ENCODE measurements around the gene GPX5. TPM values are rescaled to one million over a fixed set of nuclear protein-coding genes. Genes with fewer than 3 reads are reported as not detected.
"Not testable (repeated sequence)": the region's sequence is repeated elsewhere in the genome, so short reads cannot be mapped to it uniquely, and the experiment has no call there.

GPX5 gene, protein sequence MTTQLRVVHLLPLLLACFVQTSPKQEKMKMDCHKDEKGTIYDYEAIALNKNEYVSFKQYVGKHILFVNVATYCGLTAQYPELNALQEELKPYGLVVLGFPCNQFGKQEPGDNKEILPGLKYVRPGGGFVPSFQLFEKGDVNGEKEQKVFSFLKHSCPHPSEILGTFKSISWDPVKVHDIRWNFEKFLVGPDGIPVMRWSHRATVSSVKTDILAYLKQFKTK
- total RNA-seq: not detected in 2 replicates

DNA sequence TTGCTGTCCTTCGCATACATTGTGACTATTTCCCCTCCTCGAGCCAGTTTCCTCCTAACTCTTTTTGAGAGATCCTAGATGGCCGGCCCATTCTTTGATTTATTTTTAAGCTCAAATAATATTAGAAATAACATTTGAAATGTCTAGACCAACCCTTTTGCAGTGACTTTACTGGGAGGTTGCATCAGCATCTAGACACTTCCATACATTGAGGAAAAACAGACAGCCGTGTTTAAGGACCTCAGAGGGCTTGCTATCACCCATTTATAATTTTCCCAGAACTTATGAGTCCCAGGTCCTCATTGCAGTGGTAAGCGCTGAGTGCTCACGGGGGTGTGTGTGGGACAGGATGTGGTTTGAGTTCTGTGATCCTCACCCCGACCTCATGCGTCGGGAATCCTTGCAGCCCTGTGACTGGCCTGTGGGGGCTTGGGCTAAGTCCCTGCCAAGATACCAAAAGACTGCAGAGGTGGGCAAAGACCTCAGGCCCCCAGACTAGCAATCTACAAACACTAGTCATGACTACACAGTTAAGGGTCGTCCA, at the start of gene GPX5:
TSS of gene GPX5 (plus strand) at position 386 of the 544 bp plus-strand sequence. CDS start at position 519, 133 bp downstream.
- DNase-seq (ENCODE audit: low read depth, low spot score): no peak

DNA sequence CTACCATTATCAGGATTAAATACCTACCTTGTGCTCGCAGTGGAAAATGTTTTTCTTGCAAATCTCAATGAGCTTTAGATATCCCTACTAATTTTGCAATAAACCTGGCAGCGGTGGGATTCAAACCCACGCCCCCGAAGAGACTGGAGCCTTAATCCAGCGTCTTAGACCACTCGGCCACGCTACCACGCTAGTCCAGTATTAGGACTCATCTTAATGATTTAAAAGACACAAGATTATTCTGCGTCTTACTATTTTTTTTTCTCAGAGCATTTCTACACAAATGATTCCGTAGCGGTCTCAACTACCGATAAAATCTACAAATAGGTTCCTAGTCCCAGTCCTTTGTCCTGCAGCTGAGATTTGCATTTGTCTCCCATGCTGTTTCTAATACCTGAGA, 47.2 kb upstream of the GPX5 start:
- DNase-seq (ENCODE audit: low read depth, low spot score): no peak

DNA sequence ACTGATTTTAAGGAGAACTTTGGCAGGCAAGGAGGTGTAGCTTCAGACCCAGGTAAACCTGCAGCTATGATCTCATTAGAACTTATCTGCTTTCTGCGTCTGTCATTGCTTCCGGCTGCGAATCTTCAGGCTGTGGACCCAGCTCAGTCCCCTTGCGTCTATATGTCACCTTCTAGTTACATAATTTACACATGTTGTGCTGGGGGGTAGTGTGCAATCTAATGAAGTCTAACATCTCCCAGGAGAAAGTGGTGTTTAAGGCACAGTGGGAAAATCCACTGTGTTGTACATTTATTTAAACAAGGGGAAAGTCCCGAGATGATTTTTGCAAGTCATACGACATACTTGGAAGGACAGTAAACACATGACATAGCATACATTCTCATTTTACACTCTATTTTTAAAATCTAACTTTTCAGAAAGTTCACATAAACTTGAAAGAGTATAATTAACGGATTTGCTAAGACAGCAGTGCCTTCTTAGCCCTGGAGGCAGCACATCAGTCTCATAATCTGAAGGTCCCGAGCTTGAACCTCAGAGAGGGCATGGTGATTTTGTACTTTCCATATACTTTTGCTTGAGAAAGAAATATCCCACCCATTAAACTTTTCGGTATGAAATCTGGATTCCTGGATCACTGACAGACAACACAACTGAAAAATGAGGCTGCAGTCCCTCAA, 45.3 kb upstream of the GPX5 start:
- DNase-seq (ENCODE audit: low read depth, low spot score): no peak

DNA sequence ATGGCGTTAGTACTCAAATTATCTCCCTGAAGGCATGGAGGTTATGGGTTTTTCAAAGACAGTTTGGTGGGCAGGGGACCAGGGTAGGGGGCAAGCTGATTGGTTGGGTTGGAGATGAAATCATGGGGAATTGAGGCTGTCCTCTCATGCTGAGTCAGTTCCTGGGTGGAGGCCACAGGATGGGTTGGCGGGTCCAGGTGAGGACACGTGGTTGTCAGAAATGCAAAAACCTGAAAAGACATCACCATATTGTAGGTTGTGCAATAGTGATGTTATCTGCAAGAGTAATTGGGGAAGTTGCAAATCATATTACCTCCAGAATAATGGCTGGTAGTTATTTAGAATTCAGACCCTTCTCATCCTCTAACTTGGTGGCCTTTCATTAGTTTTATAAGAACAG, 40.2 kb upstream of the GPX5 start:
- DNase-seq (ENCODE audit: low read depth, low spot score): no peak

- no peak for DNase-seq (ENCODE audit: low read depth, low spot score)
These were observed 39.1 kb upstream of the GPX5 start for GRCh38 chr6:28486533-28486932.

- no peak for DNase-seq (ENCODE audit: low read depth, low spot score)
These were observed 38.5 kb upstream of the GPX5 start for GRCh38 chr6:28486988-28487742.

- no peak for DNase-seq (ENCODE audit: low read depth, low spot score)
These were observed 36.7 kb upstream of the GPX5 start for GRCh38 chr6:28488916-28489365.

GRCh38 chr6:28489366-28490204, 36.1 kb upstream of the GPX5 start:
- DNase-seq (ENCODE audit: low read depth, low spot score): no peak

DNA sequence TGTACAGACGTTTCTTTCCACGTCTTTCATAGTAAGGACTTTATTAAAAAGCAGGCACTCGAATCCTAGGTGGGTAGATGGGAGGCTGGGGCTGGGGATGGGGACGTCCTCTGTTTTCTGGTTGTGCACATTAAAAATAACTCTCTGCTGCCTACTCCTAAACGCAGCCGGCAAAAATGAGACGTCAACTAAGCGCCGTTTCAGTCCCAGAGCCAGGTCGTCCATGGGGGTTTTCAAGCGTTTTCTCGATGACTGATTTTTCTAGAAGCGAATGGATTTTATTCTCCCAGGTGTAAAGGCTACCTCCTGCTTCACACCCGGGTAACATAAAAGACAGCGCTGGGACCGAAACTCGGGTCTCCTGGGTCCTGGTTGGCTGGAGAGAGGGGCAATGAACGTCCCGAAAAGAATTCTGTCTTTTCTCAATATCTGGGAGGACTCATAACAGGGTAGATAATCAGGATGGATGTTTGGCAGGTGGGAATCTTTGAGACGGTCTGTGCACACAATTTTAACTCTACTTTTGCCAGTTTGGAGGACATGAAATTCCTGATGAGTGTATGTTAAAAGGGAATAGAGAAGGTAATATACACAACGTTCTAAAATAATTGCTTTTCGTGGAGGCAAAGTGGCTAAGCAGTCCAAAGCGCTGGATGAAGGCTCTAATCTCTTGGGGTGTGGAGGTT, 35.3 kb upstream of the GPX5 start:
- no peak for DNase-seq (ENCODE audit: low read depth, low spot score)

DNA sequence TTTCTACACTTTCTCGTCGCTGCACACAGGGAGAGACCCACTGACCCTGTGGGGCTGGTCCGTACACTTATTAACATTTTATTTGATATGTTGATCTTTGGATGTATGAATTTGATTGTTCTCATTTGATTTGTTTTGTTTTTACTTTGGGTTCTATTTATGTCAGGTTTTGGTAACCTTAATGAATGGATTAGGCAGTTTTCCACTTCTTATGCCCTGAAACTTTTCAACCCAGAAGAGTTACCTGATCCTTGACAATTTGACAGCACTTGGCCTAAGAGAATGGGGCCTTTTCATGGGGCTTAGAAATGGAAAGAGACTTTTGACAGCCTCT, 33.7 kb upstream of the GPX5 start:
- DNase-seq (ENCODE audit: low read depth, low spot score): no peak

DNA sequence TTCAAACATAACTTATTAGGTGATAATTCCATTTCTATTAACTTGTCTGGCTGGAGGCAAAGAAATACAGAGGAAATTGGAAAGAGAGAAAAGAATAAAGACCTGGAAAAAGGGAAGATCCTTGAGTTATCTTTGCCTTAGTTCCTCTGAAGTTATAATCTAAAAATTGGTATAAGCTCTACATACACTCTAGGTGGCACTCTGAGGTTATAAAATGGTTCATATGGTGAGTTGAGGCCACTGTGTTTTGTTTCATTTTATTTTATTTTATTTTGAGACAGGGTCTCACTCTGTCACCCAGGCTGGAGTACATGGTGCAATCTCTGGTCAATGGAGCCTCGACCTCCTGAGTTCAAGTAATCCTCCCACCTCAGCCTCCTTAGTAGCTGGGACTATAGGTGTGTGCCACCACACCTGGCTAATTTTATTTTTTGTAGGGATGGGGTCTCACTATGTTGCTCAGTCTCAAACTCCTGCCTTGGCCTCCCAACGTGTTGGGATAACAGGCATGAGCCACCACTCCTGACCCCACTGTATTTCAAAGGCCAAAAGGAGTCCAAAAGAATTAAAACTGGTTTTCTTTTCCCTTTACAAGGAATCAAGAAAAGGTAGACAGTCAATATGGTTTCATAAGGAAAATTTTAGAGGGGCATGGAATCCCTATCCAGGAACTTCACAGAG, 29.4 kb upstream of the GPX5 start:
- DNase-seq (ENCODE audit: low read depth, low spot score): no peak

DNA sequence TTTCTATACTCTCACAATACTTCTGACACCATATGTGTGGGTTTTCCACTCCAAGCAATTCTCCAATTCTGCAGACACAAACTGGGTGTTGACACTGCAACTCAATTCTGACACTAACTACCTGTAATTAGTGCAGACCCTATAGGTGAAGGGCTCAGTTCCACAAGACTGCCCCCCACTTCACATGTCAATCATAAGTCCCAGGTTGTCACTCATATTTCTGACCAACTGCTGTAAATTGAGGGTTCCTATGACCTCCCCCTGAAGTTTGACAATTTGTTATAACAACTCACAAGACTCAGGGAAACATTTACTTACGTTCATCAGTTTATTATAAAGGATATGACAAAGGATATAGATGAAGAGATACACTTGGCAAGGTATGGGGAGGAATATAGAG, 28.4 kb upstream of the GPX5 start:
- no peak for DNase-seq (ENCODE audit: low read depth, low spot score)

- no peak for DNase-seq (ENCODE audit: low read depth, low spot score)
These were observed 27.8 kb upstream of the GPX5 start for GRCh38 chr6:28497893-28498292.

DNA sequence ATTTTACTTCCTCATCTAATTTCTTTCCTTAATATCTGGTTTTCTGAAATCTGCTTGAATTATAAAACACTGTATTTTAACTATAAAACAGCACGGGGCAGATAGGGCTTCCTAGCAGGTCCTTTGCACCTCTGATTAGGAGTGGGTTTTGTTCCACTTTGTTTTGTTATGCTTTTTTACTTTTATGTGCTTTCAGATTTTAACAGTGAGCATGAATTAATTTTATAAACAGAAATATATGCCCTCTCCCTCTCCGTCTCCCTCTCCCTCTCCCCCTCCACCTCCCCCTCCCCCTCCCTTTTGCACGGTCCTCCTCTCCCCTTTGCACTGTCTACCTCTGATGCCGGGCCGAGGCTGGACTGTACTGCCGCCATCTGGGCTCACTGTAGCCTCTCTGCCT, 24.4 kb upstream of the GPX5 start:
- no peak for DNase-seq (ENCODE audit: low read depth, low spot score)

GRCh38 chr6:28502136-28502535, 23.5 kb upstream of the GPX5 start:
- DNase-seq (ENCODE audit: low read depth, low spot score): not testable (repeated sequence)

DNA sequence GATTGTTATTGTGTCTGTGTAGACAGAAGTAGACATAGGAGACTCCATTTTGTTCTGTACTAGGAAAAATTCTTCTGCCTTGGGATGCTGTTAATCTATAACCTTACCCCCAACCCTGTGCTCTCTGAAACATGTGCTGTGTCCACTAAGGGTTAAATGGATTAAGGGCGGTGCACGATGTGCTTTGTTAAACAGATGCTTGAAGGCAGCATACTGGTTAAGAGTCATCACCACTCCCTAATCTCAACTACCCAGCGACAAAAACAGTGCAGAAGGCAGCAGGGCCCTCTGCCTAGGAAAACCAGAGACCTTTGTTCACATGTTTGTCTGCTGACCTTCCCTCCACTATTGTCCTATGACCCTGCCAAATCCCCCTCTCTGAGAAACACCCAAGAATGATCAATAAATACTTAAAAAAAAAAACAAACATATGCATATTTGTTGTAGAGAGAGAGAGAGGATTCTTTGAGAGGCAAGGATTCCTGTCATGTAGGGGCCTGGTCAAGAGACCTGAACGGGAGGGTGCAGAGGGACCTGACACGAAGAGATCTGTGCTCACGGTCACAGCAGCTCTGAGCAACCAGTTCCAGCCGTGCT, 22.9 kb upstream of the GPX5 start:
- not testable (repeated sequence) for DNase-seq (ENCODE audit: low read depth, low spot score)

GRCh38 chr6:28505733-28506132, 19.9 kb upstream of the GPX5 start:
- DNase-seq (ENCODE audit: low read depth, low spot score): no peak

- no peak for DNase-seq (ENCODE audit: low read depth, low spot score)
These were observed 18.7 kb upstream of the GPX5 start for GRCh38 chr6:28506807-28507475.

GRCh38 chr6:28511628-28512300, 13.9 kb upstream of the GPX5 start:
- no peak for DNase-seq (ENCODE audit: low read depth, low spot score)

Measured in pulmonary artery endothelial cell (primary cell).